ENCODE data around the gene SMARCD3.

Gene SMARCD3

DNA sequence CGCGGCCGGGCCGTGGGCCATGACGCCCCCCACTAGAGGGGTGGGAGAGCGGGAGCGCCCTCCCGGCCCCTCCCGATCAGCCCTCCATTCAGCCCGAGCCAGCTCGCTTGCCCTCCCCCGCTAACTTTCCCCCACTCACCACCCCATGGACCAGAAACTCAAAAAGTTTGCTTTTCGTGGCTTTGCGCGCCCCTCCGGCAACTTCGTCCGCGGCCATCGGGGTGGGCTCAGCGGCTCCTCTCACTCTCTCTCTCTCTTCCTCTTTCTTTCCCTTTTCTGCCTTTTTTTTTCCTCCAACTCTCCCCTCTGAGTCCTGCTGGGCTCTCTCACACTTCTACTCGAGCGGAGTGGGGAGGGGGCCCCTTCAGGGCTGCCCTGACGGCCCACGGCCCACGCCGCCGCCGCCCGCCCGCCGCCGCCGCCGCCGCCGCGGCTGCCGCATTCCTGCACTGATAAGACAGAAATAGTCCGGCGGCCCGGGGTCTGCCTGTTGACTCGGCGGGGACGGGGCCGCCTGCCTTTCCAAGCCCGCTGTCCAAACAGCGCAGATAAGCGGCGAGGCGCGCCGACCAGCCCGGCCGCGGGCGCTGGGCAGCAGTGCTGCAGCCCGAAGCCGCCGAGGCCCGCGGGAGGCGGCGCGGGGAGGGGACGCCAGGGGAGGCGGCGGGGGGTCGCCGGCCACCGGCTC lies at the start of gene SMARCD3:
Gene SMARCD3, minus strand, starts transcription at position 349 of the 688 bp plus-strand sequence. Its CDS starts 132 bp downstream, at position 217.
- Mint-ChIP-seq H3K27ac (peak within 1 kb of the TSS; percentile 43), H3K36me3 (no peaks in the 10 kb centered on the region), H3K9me3 (no peaks in the 10 kb centered on the region), H3K4me3 (peak within 1 kb of the TSS; percentile 74 to 83), H3K27me3 (peaks cover 54 to 61% of the 10 kb centered on the region in 2 donors), H3K4me1 (peaks cover 44 to 71% of the 10 kb centered on the region in 2 donors)
- ATAC-seq (replicated peaks) (peak; percentile 11 to 16), DNase-seq (no peak)

DNA sequence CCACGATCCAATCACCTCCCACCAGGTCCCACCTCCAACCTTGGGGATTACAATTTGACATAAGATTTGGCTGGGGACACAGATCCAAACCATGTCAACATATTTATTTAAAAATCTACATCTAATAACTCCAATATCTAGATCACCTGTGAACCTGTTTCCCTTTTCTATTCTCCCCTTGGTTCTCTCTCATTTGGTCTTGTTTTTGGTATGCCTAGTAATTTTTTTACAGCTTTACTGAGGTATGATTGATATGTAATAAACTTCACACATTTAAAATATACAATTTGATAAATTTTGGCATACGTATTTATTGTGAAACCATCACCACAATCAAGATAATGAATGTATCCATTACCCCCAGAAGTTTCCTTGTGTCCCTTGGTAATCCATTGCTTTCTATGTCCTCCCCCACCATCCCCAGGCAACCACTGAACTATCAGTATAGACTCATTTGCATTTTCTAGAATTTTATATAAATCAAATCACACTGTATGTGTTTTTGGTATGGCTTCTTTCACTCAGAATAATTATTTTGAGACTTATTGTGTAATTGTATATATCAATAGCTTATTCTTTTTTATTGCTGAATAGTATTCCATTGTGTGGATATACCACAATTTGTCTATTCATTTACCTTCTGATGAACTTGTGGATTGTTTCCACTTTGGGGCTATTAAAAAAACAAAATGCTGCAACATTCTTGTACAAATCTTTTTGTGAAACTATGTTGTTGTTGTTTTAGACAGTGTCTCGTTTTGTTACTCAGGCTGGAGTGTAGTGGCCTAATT lies 47.9 kb upstream of the SMARCD3 start:
- no peak for ATAC-seq (replicated peaks)
- peaks cover 5 to 9% of the 10 kb centered on the region in 2 donors for H3K9me3 Mint-ChIP-seq
- H3K4me1 Mint-ChIP-seq = peaks cover 0 to 2% of the 10 kb centered on the region in 2 donors
- H3K27me3 Mint-ChIP-seq = peaks cover 37% of the 10 kb centered on the region in 2 donors
- no peaks in the 10 kb centered on the region for H3K36me3 Mint-ChIP-seq
- no peak overlapping the region for H3K4me3 Mint-ChIP-seq
- DNase-seq = no peak
- no peak overlapping the region for H3K27ac Mint-ChIP-seq

DNA sequence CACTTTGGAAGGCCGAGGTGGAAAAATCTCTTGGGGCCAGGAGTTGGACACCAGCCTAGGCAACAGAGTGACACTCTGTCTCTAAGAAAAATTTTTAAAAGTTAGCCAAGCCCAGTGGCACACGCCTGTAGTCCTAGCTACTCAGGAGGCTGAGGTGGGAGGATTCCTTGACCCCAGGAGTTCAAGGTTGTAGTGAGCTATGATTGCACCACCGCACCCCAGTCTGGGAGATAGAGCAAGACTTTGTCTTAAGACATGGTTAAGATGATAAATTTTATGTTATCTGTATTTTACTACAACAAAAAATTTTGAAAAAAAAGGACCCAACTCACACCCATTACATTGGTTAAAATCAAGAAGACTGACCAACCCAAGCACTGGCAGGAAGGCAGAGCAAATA lies 44.4 kb upstream of the SMARCD3 start:
- H3K36me3 Mint-ChIP-seq = no peaks in the 10 kb centered on the region
- peaks cover 22 to 23% of the 10 kb centered on the region in 2 donors for H3K27me3 Mint-ChIP-seq
- H3K27ac Mint-ChIP-seq = no peak overlapping the region
- ATAC-seq (replicated peaks) (no peak), DNase-seq (no peak)
- peaks cover 5 to 9% of the 10 kb centered on the region in 2 donors for H3K9me3 Mint-ChIP-seq
- H3K4me3 Mint-ChIP-seq = no peak overlapping the region
- no peaks in the 10 kb centered on the region for H3K4me1 Mint-ChIP-seq

DNA sequence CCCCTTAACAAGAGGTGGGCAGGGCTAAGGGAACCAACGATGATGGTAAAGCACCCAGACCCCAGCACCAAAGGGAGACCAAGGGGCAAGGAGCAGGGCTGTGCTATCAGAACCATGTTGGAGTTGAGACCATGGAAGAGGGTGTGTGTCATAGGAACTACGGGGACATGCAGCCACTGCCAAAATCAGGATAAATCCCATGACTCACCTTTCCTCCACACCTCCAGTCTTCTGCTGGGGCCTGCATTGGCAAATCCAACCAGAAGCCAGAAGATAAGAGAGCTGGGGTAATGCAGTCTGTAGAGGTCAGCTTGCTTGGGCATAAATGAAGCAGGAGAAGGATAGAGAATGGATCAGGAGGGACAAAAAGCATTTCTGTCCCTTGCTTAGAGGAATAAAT lies 42.7 kb upstream of the SMARCD3 start:
- Mint-ChIP-seq H3K27me3 (peaks cover 19 to 28% of the 10 kb centered on the region in 2 donors), H3K4me1 (no peaks in the 10 kb centered on the region), H3K4me3 (no peak overlapping the region), H3K27ac (no peak overlapping the region), H3K36me3 (no peaks in the 10 kb centered on the region), H3K9me3 (peaks cover 3 to 5% of the 10 kb centered on the region in 2 donors)
- no peak for ATAC-seq (replicated peaks)
- DNase-seq = no peak

DNA sequence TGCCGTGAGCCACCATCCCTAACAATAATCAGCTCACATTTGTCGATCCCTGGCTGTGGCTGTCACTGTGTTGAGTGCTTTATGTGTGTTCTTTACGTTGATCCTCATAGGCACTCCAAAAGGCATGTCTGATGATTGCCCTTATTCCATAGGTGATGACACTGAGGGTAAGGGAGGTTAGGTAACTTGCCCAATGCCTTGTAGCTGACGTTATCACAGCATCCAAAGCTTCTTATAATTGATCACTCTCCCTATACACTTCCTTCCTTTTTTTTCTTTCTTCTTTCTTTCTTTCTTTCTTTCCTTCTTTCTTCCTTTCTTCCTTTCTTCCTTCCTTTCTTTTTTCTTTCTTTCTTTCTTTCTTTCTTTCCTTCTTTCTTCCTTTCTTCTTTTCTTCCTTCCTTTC lies 41.9 kb upstream of the SMARCD3 start:
- H3K27ac Mint-ChIP-seq = no peak overlapping the region
- peaks cover 13 to 31% of the 10 kb centered on the region in 2 donors for H3K27me3 Mint-ChIP-seq
- DNase-seq (no peak), ATAC-seq (replicated peaks) (no peak)
- no peaks in the 10 kb centered on the region for H3K4me1 Mint-ChIP-seq
- H3K9me3 Mint-ChIP-seq = no peaks in the 10 kb centered on the region
- H3K4me3 Mint-ChIP-seq = no peak overlapping the region
- no peaks in the 10 kb centered on the region for H3K36me3 Mint-ChIP-seq

DNA sequence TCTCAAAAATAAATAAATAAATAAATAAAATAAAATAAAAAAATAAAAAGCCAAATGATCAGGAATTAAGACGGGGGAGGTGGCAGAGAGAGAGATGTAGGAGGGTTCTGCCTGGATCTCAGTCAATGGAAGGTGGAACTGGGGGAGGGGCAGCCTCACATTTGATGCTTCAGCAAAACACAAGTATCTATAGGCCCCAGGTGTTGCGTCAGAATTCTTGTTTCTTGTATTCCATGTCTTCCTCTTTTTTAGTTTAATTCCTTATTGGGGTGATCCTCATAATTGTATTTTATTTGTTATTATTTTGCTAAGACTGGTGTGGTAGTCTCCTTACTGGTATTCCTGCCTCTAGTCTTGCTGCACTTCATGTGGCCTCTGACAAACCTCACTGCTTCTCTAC lies 41.4 kb upstream of the SMARCD3 start:
- H3K36me3 Mint-ChIP-seq = no peaks in the 10 kb centered on the region
- no peak for DNase-seq
- no peak overlapping the region for H3K4me3 Mint-ChIP-seq
- H3K27ac Mint-ChIP-seq = no peak overlapping the region
- no peaks in the 10 kb centered on the region for H3K4me1 Mint-ChIP-seq
- H3K27me3 Mint-ChIP-seq = peaks cover 13 to 32% of the 10 kb centered on the region in 2 donors
- no peaks in the 10 kb centered on the region for H3K9me3 Mint-ChIP-seq
- ATAC-seq (replicated peaks) = no peak

DNA sequence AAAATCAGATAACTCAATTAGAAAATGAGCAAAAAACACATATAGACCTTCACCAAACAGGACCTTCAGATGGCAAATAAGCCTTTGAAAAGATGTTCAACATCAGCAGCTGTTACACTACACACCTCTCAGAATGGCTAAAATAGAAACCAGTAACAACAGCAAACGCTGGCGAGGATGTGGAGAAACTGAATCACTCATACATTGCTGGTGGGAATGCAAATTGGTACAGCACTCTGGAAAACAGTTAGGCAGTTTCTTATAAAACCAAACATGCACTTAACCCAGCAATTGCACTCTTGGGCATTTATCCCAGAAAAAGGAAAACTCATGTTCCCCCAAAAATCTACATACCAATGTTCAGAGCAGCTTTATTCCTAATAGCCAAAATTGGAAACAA lies 37.7 kb upstream of the SMARCD3 start:
- Mint-ChIP-seq H3K9me3 (peaks cover 0 to 4% of the 10 kb centered on the region in 2 donors), H3K4me1 (no peaks in the 10 kb centered on the region), H3K36me3 (no peaks in the 10 kb centered on the region), H3K27me3 (peaks cover 28 to 44% of the 10 kb centered on the region in 2 donors), H3K27ac (no peak overlapping the region), H3K4me3 (no peak overlapping the region)
- DNase-seq (no peak), ATAC-seq (replicated peaks) (no peak)

DNA sequence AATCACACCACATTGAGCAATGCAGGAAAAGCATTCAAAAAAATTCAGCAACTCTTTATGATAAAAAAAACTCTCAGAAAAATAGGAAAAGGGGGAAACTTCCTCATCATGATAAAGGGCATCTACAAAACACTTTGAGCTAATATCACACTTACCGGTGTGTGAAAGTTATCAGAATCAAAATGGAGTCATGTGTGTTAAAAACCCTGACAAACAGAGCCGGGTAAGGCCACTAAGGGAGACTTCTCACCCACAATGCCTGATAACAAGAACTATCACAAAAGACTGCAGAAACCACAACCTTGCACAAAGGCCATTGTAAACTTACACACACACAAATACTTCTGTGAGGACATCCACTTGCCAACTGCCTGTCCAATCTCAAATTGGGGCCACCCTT lies 34.8 kb upstream of the SMARCD3 start:
- Mint-ChIP-seq H3K36me3 (no peaks in the 10 kb centered on the region), H3K4me3 (no peak overlapping the region), H3K9me3 (peaks cover 0 to 4% of the 10 kb centered on the region in 2 donors), H3K4me1 (no peaks in the 10 kb centered on the region), H3K27ac (no peak overlapping the region), H3K27me3 (peaks cover 56 to 73% of the 10 kb centered on the region in 2 donors)
- ATAC-seq (replicated peaks) (no peak), DNase-seq (no peak)

DNA sequence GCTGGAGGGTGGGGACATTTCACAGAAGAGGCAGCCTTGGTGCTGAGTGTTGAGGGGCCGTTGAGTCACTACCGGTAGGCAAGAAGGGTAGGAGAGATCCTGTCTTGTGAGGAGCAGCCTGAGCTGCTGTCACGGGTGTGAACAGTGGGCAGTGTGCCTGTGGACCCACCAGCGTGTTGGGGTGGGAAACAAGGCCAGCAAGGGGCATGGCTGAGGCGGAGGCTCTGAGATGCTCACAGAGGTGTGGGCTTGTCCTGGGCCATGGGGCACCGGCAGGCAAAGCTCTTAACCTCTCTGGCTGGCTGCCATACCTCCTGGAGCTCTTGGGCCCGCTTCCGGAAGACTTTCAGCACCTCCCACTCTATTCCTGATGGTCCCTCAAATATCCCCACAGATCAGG lies 33.6 kb upstream of the SMARCD3 start:
- Mint-ChIP-seq H3K27me3 (peaks cover 61 to 76% of the 10 kb centered on the region in 2 donors), H3K36me3 (no peaks in the 10 kb centered on the region), H3K4me3 (no peak overlapping the region), H3K27ac (no peak overlapping the region), H3K4me1 (peaks cover 0 to 5% of the 10 kb centered on the region in 2 donors), H3K9me3 (peaks cover 0 to 4% of the 10 kb centered on the region in 2 donors)
- ATAC-seq (replicated peaks) (no peak), DNase-seq (no peak)

DNA sequence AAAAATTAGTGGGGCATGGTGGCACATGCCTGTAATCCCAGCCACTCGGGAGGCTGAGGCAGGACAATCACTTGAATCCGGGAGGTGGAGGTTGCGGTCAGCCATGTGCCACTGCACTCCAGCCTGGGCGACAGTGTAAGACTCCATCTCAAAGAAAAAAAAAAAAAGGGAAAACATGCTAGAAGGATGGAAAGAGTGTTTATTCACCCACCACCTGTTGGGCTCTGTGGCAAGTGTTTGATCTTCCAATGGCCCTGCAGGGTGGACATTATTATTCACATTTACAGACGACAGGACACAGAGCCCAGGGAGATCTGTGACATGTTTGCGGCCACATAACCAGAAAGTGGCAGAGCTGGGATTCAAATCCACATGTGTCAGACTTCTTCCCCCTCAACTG lies 33.2 kb upstream of the SMARCD3 start:
- no peak for ATAC-seq (replicated peaks)
- H3K4me1 Mint-ChIP-seq = peaks cover 0 to 6% of the 10 kb centered on the region in 2 donors
- H3K27me3 Mint-ChIP-seq = peaks cover 62 to 75% of the 10 kb centered on the region in 2 donors
- H3K4me3 Mint-ChIP-seq = no peak overlapping the region
- no peak for DNase-seq
- no peaks in the 10 kb centered on the region for H3K36me3 Mint-ChIP-seq
- H3K27ac Mint-ChIP-seq = no peak overlapping the region
- H3K9me3 Mint-ChIP-seq = peaks cover 0 to 4% of the 10 kb centered on the region in 2 donors

DNA sequence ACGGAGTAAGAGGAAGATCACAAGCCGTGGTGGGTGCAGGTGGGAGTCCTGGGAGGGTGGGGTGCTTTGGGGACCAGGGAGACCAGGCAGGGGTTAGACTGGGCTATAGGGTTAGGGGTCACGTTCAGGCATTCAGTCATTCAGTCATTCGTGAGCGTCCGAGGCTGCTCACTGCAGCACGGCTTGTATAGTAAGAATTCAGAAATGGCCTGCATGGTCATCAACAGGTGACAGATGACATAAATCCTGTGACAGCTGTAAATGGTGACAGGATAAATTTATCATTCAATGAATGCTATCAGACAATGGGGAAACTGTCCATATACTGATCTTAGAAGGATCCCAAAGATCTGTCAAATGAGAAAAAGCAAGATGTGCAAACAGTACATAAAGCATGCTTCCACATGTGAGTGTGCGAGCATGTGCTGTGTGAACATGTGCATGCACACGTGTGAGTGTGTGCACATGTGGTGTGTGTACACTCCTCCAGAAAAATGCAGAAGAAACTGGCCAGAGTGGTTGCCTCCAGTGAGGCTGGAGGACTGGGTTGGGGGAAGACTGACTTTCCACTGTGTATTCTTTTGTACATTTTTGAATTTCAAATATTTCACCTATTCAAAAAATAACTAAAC lies 32.0 kb upstream of the SMARCD3 start:
- DNase-seq (no peak), ATAC-seq (replicated peaks) (no peak)
- peaks cover 9 to 17% of the 10 kb centered on the region in 2 donors for H3K4me1 Mint-ChIP-seq
- peaks cover 0 to 4% of the 10 kb centered on the region in 2 donors for H3K9me3 Mint-ChIP-seq
- no peaks in the 10 kb centered on the region for H3K36me3 Mint-ChIP-seq
- H3K27me3 Mint-ChIP-seq = peaks cover 73 to 86% of the 10 kb centered on the region in 2 donors
- no peak overlapping the region for H3K4me3 Mint-ChIP-seq
- H3K27ac Mint-ChIP-seq = no peak overlapping the region

DNA sequence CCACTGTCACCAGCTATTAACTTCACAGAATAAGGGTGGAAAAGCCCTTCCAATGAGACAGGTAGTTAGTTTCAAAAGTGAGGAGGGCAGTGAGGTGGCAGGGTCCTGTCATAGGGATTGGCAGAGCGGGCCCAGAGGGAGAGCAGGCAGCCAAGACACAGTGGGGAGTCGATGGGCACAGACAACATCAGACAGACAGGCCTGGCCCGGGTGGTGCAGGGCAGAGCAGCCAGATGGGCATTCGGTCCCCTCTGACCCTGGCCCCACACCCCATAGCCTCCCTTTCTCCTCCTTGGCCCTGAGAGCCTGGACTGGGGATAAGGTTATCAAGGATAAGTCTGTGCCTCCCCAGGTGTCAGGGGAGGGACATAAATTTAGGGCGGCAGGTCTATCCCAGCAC lies 31.4 kb upstream of the SMARCD3 start:
- DNase-seq (no peak), ATAC-seq (replicated peaks) (no peak)
- Mint-ChIP-seq H3K9me3 (peaks cover 0 to 4% of the 10 kb centered on the region in 2 donors), H3K27me3 (peaks cover 79 to 86% of the 10 kb centered on the region in 2 donors), H3K36me3 (no peaks in the 10 kb centered on the region), H3K4me3 (no peak overlapping the region), H3K27ac (no peak overlapping the region), H3K4me1 (peaks cover 9 to 17% of the 10 kb centered on the region in 2 donors)

DNA sequence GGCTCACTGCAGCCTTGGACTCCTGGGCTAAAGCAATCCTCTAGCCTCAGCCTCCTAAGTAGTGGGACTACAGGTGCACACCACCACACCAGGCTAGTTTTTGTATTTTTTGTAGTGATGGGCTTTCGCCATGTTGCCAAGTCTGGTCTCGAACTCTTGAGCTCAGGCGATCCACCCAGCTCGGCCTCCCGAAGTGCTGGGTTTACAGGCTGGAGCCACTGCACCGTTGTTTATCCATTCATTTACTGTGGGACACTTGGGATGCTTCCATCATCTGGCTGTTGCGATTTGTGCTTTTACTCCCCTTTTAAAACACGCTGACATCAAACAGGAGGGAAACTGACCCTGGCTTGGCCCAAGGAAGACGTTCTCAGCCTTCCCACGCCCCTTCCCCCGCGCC lies 30.5 kb upstream of the SMARCD3 start:
- Mint-ChIP-seq H3K27me3 (peaks cover 80 to 90% of the 10 kb centered on the region in 2 donors), H3K27ac (no peak overlapping the region), H3K36me3 (no peaks in the 10 kb centered on the region), H3K9me3 (peaks cover 0 to 4% of the 10 kb centered on the region in 2 donors), H3K4me3 (no peak overlapping the region), H3K4me1 (peaks cover 9 to 17% of the 10 kb centered on the region in 2 donors)
- DNase-seq (no peak), ATAC-seq (replicated peaks) (no peak)

DNA sequence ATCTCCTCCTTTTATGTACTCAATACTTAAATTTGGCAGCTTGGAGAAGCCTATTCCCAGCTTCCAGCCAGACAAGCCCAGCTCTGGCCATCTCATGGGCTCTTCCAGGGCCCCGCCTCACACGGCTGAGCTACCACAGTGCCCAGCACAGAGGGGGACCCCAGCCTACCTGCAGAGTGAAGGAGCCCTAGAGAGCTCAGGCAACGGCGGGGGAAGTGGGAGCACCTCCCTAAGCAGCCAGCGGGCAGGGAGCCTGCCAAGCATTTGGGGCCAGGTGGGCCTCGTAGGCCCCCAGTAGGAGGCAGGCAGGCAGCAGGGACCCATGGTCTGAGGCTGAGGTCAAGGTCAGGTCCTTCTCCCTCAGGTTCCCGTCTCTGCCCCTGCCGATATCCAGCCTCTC lies 29.1 kb upstream of the SMARCD3 start:
- peaks cover 9 to 17% of the 10 kb centered on the region in 2 donors for H3K4me1 Mint-ChIP-seq
- H3K27ac Mint-ChIP-seq = no peak overlapping the region
- DNase-seq = no peak
- H3K9me3 Mint-ChIP-seq = no peaks in the 10 kb centered on the region
- peaks cover 69 to 80% of the 10 kb centered on the region in 2 donors for H3K27me3 Mint-ChIP-seq
- ATAC-seq (replicated peaks) = no peak
- H3K36me3 Mint-ChIP-seq = no peaks in the 10 kb centered on the region
- peak overlapping the region; percentile 68 to 74 for H3K4me3 Mint-ChIP-seq

Measured in stimulated activated naive B cell treated with anti-CD40 and anti-IgM and Interleukin-4, amounts not matched to agents 10 μg/mL and 1 μg/mL and 100 μg/mL, for 72 hours (primary cell).